Measurements from ENCODE around the gene PHRF1. TPM values are rescaled to one million over a fixed set of nuclear protein-coding genes. Genes with fewer than 3 reads are reported as not detected.

Gene PHRF1
- total RNA-seq, 1 donor from 2014 or later: 38.3 TPM

GRCh38 chr11:601573-602245, 25.4 kb downstream of the PHRF1 start:
- H3K36me3 ChIP-seq (ENCODE audit: insufficient read depth, low read length): peaks cover 43% of the 10 kb centered on the region
- peaks cover 4% of the 10 kb centered on the region for H3K4me1 ChIP-seq (ENCODE audit: insufficient read depth, low read length)
- no peak overlapping the region for H3K27ac Mint-ChIP-seq (ENCODE audit: unreplicated experiment)
- H3K79me2 ChIP-seq (ENCODE audit: insufficient read depth, low read length): peaks cover 20% of the 10 kb centered on the region
- no peaks in the 10 kb centered on the region for H3K9me3 ChIP-seq (ENCODE audit: insufficient read depth, low read depth, low read length)
- H3K36me3 Mint-ChIP-seq (ENCODE audit: low read depth, unreplicated experiment): peaks cover 12% of the 10 kb centered on the region
- no peaks in the 10 kb centered on the region for H3K27me3 ChIP-seq (ENCODE audit: insufficient read depth, low read length)
- H3K9ac ChIP-seq (ENCODE audit: low read length): no peak overlapping the region
- H2AFZ ChIP-seq (ENCODE audit: low read depth, low read length): no peak overlapping the region
- no peak overlapping the region for H3K4me2 ChIP-seq (ENCODE audit: low read length)
- DNase-seq (ENCODE audit: low read depth) (no peak), FAIRE-seq (no peak)
- H3K4me3 Mint-ChIP-seq (ENCODE audit: unreplicated experiment): no peak overlapping the region
- H3K9me3 Mint-ChIP-seq (ENCODE audit: unreplicated experiment): no peaks in the 10 kb centered on the region
- no peaks in the 10 kb centered on the region for H3K27me3 Mint-ChIP-seq (ENCODE audit: low read depth, unreplicated experiment)
- no peak overlapping the region for H3K4me3 ChIP-seq (ENCODE audit: insufficient read depth, low read depth, low read length)
- TF ChIP-seq EZH2 (IDR thresholded peaks at IDR 0.05; ENCODE audit: insufficient read depth, low read length) (no peak), CTCF (IDR thresholded peaks at IDR 0.05; ENCODE audit: insufficient read depth, low read depth, low read length) (no peak)
- H3K27ac ChIP-seq (ENCODE audit: low read depth, low read length): no peak overlapping the region
- H4K20me1 ChIP-seq (ENCODE audit: insufficient read depth, low read length): peaks cover 58% of the 10 kb centered on the region
- H3K4me1 Mint-ChIP-seq (ENCODE audit: low read depth, unreplicated experiment): no peaks in the 10 kb centered on the region

- no peak overlapping the region for H3K4me3 ChIP-seq (ENCODE audit: insufficient read depth, low read depth, low read length)
- Mint-ChIP-seq H3K4me1 (ENCODE audit: low read depth, unreplicated experiment) (no peaks in the 10 kb centered on the region), H3K4me3 (ENCODE audit: unreplicated experiment) (no peak overlapping the region), H3K36me3 (ENCODE audit: low read depth, unreplicated experiment) (peaks cover 10% of the 10 kb centered on the region), H3K9me3 (ENCODE audit: unreplicated experiment) (no peaks in the 10 kb centered on the region), H3K27me3 (ENCODE audit: low read depth, unreplicated experiment) (no peaks in the 10 kb centered on the region), H3K27ac (ENCODE audit: unreplicated experiment) (no peak overlapping the region)
- H3K4me1 ChIP-seq (ENCODE audit: insufficient read depth, low read length): peaks cover 4% of the 10 kb centered on the region
- TF ChIP-seq CTCF (IDR thresholded peaks at IDR 0.05; ENCODE audit: insufficient read depth, low read depth, low read length): no peak
- TF ChIP-seq EZH2 (IDR thresholded peaks at IDR 0.05; ENCODE audit: insufficient read depth, low read length): no peak
- FAIRE-seq (no peak), DNase-seq (ENCODE audit: low read depth) (no peak)
- H4K20me1 ChIP-seq (ENCODE audit: insufficient read depth, low read length): peaks cover 56% of the 10 kb centered on the region
- H3K79me2 ChIP-seq (ENCODE audit: insufficient read depth, low read length): peaks cover 22% of the 10 kb centered on the region
- no peaks in the 10 kb centered on the region for H3K9me3 ChIP-seq (ENCODE audit: insufficient read depth, low read depth, low read length)
- no peak overlapping the region for H3K27ac ChIP-seq (ENCODE audit: low read depth, low read length)
- H3K36me3 ChIP-seq (ENCODE audit: insufficient read depth, low read length): peaks cover 45% of the 10 kb centered on the region
- no peak overlapping the region for H2AFZ ChIP-seq (ENCODE audit: low read depth, low read length)
- no peaks in the 10 kb centered on the region for H3K27me3 ChIP-seq (ENCODE audit: insufficient read depth, low read length)
- H3K9ac ChIP-seq (ENCODE audit: low read length): no peak overlapping the region
- no peak overlapping the region for H3K4me2 ChIP-seq (ENCODE audit: low read length)
Observed at GRCh38 chr11:603154-603553, 26.9 kb downstream of the PHRF1 start.
